PC-3 (cell line): Measurements from ENCODE around the gene CIAO3. TPM values are rescaled to one million over a fixed set of nuclear protein-coding genes. Genes with fewer than 3 reads are reported as not detected.

Source experiments
- ATAC-seq: fragments of 200-7000 bp; cut with Tn5 transposase; 2 replicates; pipeline ENCODE4 v1.9.1; 2020; ENCODE audit warnings: mild to moderate bottlenecking, moderate library complexity
- BruUV-seq: library from RNA; stranded (reverse); fragments of 400-500 nt; replicated peaks from 2 replicates; lab custom pipeline; 2021; lab: Mats Ljungman, UMichigan
- CTCF ChIA-PET: fragments of 300-600 bp; sonication (Branson Sonifier 250); formaldehyde crosslinking; loops from one replicate; lab custom pipeline; 2022; ENCODE audit warnings: antibody characterized with exemption; lab: Charles Lee
- POLR2A ChIA-PET: fragments of 300-600 bp; sonication (Branson Sonifier 250); formaldehyde crosslinking; loops from one replicate; lab custom pipeline; 2022; ENCODE audit warnings: antibody characterized with exemption; ENCODE audit not compliant: unreplicated experiment; lab: Charles Lee
- DNase-seq: peaks from one replicate; pipeline ENCODE4 v3.0.0-alpha.2; 2015
- H2AFZ ChIP-seq: fragments of 300-600 bp; sonication (generic); 2 replicates; pipeline ENCODE4 v1.6.0; 2016; ENCODE audit warnings: antibody characterized with exemption, low read length
- H3F3A ChIP-seq: fragments of 300-600 bp; sonication (generic); one replicate; pipeline ENCODE4 v1.6.0; 2017; ENCODE audit warnings: antibody characterized with exemption, low read length, control low read depth, mild to moderate bottlenecking; ENCODE audit not compliant: unreplicated experiment
- H3K27ac ChIP-seq: fragments of 300-600 bp; sonication (generic); 2 replicates; pipeline ENCODE4 v1.5.1; 2016; ENCODE audit warnings: mild to moderate bottlenecking, low read length
- H3K27me3 ChIP-seq: fragments of 300-600 bp; sonication (generic); 2 replicates; pipeline ENCODE4 v1.6.1; 2016; ENCODE audit warnings: low read length, mixed read lengths
- H3K36me3 ChIP-seq: fragments of 300-600 bp; sonication (generic); 2 replicates; pipeline ENCODE4 v1.6.1; 2016; ENCODE audit warnings: low read depth, mixed run types, low read length, mixed read lengths
- H3K4me1 ChIP-seq: fragments of 300-600 bp; sonication (generic); 2 replicates; pipeline ENCODE4 v1.5.1; 2016; ENCODE audit warnings: low read length; ENCODE audit not compliant: insufficient read depth
- H3K4me2 ChIP-seq: fragments of 300-600 bp; sonication (generic); 2 replicates; pipeline ENCODE4 v1.6.0; 2016; ENCODE audit warnings: low read length
- H3K4me3 ChIP-seq: fragments of 300-600 bp; sonication (generic); 2 replicates; pipeline ENCODE4 v1.5.1; 2016; ENCODE audit warnings: mild to moderate bottlenecking, low read length, mixed read lengths
- H3K79me2 ChIP-seq: fragments of 300-600 bp; sonication (generic); 2 replicates; pipeline ENCODE4 v1.6.1; 2017; ENCODE audit warnings: low read length, mixed read lengths
- H3K9ac ChIP-seq: fragments of 300-600 bp; sonication (generic); 2 replicates; pipeline ENCODE4 v1.6.0; 2016; ENCODE audit warnings: mild to moderate bottlenecking, low read length
- H3K9me2 ChIP-seq: fragments of 300-600 bp; sonication (generic); replicated peaks from 2 replicates; pipeline ENCODE4 v1.6.1; 2016; ENCODE audit warnings: mixed run types, low read length, mixed read lengths
- H3K9me3 ChIP-seq: fragments of 300-600 bp; sonication (generic); 2 replicates; pipeline ENCODE4 v1.6.1; 2016; ENCODE audit warnings: low read length, mixed read lengths
- H4K20me1 ChIP-seq: fragments of 300-600 bp; sonication (generic); 2 replicates; pipeline ENCODE4 v1.6.1; 2016; ENCODE audit warnings: low read length, mixed read lengths
- EZH2 ChIP-seq: fragments of 300-600 bp; sonication (generic); IDR thresholded peaks from one replicate; pipeline ENCODE4 v1.6.1; 2017; ENCODE audit warnings: antibody characterized with exemption, mild to moderate bottlenecking, low read length; ENCODE audit not compliant: unreplicated experiment
- EZH2phosphoT487 ChIP-seq: fragments of 300-600 bp; sonication (generic); IDR thresholded peaks from 2 replicates; pipeline ENCODE4 v1.6.1; 2018; ENCODE audit warnings: mild to moderate bottlenecking, antibody characterized with exemption, low read length, borderline replicate concordance
- intact Hi-C: fragments of 100-400 bp; cut with micrococcal nuclease; formaldehyde crosslinking; loops from 2 replicates; pipeline ENCODE4 v1.9.0; 2023
- total RNA-seq: library from RNA; depleted of rRNA; stranded (reverse); fragments of >200 nt; gene quantifications from 2 replicates; pipeline ENCODE4 v1.2.3, GENCODE V29; 2014
- TF ChIP-seq, protein P1 (sequence below): fragments of 300-600 bp; sonication (generic); conservative IDR thresholded peaks from 2 replicates; pipeline ENCODE4 v1.5.1; 2017; ENCODE audit warnings: antibody characterized with exemption, low read depth, mild to moderate bottlenecking, low read length

CIAO3 gene
- total RNA-seq, 1 experiment from 2014 or later: 46.1 TPM

DNA sequence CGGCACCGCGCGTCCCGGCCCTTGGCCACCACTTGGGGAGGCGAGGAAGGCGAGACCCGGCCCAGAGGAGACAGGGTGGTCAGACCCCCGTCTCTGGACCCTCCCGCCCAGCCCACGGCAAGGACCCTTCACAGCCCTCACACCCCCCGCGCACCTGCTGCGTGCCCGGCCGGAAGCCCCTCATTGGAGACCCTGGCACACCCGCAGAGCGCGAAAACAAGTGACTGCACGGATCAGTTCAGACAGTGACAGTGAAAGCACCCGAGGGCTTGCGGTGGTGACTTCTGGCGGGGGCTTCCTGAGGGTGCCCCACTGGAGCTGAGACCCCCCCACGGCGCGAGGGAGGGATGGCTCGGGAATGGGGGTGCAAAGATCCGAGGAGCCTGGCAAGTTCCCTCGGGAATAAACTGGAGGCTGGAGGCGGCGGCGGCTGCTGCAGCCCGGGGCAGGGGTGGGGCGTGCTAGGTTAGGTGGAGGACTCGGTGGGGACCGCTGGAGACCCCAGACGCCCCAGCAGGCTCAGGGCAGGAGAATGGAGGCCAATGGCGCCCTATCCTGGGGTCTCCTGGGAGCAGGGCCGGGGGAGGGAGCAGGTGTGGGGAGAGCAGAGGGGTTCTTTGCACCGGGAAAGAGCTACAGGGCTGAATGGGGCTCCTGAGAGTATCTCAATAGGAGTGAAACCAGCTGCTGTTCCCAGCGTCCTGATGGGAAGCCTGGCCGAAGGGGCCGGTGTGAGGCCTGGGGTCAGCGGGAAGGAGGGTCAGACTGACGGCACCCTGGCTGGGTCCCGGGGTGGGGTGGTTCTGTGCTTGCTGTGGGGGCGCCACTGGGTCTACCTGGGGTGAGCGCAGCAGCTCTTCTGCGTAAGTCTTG, 34.4 kb downstream of the CIAO3 start:
- H4K20me1 ChIP-seq: no peaks in the 10 kb centered on the region
- ChIA-PET POLR2A (no interaction called here), CTCF (no interaction called here)
- no TSS peak for BruUV-seq
- TF ChIP-seq EZH2phosphoT487 (no peak), EZH2 (no peak)
- TF ChIP-seq, protein P1, sequence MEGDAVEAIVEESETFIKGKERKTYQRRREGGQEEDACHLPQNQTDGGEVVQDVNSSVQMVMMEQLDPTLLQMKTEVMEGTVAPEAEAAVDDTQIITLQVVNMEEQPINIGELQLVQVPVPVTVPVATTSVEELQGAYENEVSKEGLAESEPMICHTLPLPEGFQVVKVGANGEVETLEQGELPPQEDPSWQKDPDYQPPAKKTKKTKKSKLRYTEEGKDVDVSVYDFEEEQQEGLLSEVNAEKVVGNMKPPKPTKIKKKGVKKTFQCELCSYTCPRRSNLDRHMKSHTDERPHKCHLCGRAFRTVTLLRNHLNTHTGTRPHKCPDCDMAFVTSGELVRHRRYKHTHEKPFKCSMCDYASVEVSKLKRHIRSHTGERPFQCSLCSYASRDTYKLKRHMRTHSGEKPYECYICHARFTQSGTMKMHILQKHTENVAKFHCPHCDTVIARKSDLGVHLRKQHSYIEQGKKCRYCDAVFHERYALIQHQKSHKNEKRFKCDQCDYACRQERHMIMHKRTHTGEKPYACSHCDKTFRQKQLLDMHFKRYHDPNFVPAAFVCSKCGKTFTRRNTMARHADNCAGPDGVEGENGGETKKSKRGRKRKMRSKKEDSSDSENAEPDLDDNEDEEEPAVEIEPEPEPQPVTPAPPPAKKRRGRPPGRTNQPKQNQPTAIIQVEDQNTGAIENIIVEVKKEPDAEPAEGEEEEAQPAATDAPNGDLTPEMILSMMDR: no peak
- no peaks in the 10 kb centered on the region for H3K36me3 ChIP-seq
- DNase-seq (no peak), ATAC-seq (no peak)
- H3K27ac ChIP-seq: no peak overlapping the region
- peak overlapping the region; percentile 32; the same call in 1 of the 2 replicates for H3K4me3 ChIP-seq
- no peak overlapping the region for H2AFZ ChIP-seq
- H3K27me3 ChIP-seq: peaks cover 33% of the 10 kb centered on the region
- H3K9ac ChIP-seq: no peak overlapping the region
- H3K9me2 ChIP-seq: no peaks in the 10 kb centered on the region
- H3F3A ChIP-seq: no peaks in the 10 kb centered on the region
- peak overlapping the region; percentile 57 for H3K4me2 ChIP-seq
- no peaks in the 10 kb centered on the region for H3K9me3 ChIP-seq
- intact Hi-C loops: no loop called here
- H3K79me2 ChIP-seq: no peaks in the 10 kb centered on the region
- H3K4me1 ChIP-seq: peaks cover 3% of the 10 kb centered on the region; the same call in 1 of the 2 replicates

DNA sequence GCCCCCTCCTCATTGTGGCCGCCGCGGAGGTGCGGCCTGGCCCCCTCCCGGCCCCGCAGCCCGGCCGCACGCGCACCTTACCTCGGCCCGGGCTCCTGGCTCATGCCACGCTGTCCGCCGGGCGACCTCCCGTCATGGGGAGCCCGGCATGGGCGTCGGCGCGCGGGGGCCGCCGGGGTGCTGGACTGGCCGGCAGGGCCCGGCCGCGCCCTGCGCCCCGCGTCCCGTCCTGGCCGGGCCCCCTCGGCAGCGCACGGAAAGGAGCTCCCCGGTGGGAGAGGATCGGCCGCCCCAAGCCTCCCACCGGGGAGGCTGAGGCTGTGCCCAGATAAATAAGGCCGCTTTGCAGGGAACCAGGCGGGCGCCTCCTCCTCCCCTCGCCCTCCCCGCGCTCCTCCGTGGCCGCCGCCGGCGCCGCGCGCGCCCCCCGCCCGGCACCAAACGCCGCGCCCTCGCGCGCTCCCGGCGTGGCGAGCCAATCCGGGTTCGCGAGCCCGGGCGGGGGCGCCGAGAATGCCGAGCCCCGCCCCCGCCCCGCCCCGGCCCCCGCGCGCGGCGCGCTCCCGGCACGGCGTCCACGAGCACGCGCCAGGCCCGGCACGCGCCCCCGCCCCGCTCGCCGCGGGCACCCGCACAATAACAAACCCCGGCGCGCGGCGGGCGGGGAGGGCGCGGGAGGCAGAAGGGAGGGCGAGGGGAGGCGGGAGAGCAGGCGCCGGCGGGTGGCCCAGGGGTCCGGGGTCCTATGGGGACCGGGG, 35.2 kb downstream of the CIAO3 start, which contains the start of gene FBXL16:
FBXL16 (minus strand) TSS at position 371 of the 758 bp plus-strand sequence. CDS start 8,396 bp downstream, outside the sequence.
- Histone ChIP-seq H3K4me3 (peak within 1 kb of the TSS; percentile 55), H3K9me3 (no peaks in the 10 kb centered on the region), H4K20me1 (no peaks in the 10 kb centered on the region), H3K4me2 (peak within 1 kb of the TSS; percentile 72), H3K4me1 (no peaks in the 10 kb centered on the region), H3K36me3 (no peaks in the 10 kb centered on the region), H3F3A (no peaks in the 10 kb centered on the region), H3K79me2 (no peaks in the 10 kb centered on the region), H3K27me3 (peaks cover 39% of the 10 kb centered on the region), H3K9ac (no peak within 1 kb of the TSS), H3K9me2 (no peaks in the 10 kb centered on the region), H2AFZ (no peak within 1 kb of the TSS), H3K27ac (no peak within 1 kb of the TSS)
- POLR2A ChIA-PET: no interaction called here
- DNase-seq (peak; percentile 49), ATAC-seq (peak; percentile 23; the same call in 1 of the 2 replicates)
- BruUV-seq: no TSS peak
- TF ChIP-seq EZH2 (no peak), EZH2phosphoT487 (no peak)
- TF ChIP-seq, protein P1: no peak
- intact Hi-C loops: no loop called here
- CTCF ChIA-PET: no interaction called here
